ENCODE data around the gene KCTD17.

The KCTD17 gene

DNA sequence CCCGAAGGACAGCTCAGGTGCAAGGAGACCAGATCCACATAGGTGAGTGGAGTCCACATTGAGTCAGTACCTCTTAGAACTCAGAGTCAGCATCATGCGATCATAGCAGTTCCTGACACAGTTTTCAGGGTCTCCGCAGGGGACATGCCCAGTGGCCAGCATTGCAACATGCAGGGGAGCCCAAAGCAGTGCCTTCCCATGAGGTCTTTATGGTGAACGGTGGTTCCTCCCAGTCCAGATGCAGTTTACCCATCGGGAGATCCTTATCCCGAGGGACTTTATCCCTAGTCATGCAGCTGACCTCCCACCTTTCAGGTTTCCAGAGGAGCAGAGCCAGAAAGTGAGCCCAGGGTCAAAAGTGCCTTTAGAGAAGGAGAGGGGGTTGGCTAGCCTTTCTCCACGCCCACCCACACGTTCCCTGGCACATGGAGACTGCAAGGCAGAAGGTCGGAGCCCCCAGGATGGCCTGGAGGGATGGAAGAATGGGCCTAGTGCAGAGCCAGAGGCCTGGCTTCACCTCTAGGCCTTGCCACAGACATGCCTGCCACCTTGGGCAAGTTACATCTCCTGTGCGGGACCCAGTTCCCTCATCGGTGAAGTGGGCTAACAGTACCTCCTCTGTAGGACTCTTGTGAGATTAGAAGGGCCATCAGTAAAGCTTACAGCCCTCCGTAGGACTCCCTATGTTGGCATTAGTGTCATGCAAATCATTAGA lies 6.4 kb downstream of the KCTD17 start:
- no peaks in the 10 kb centered on the region for H3F3A ChIP-seq (ENCODE audit: insufficient read depth, low read length)
- H3K79me2 ChIP-seq (ENCODE audit: insufficient read depth, low read length): no peaks in the 10 kb centered on the region
- no peak overlapping the region for H2AFZ ChIP-seq (ENCODE audit: low read length)
- peaks cover 7% of the 10 kb centered on the region; the same call in 1 of the 2 replicates for H3K27me3 ChIP-seq (ENCODE audit: insufficient read depth, low read length)
- no peaks in the 10 kb centered on the region for H3K9me3 ChIP-seq (ENCODE audit: low read length)
- H3K4me1 ChIP-seq (ENCODE audit: insufficient read depth, low read length, severe bottlenecking): no peaks in the 10 kb centered on the region
- TF ChIP-seq CTCF (IDR thresholded peaks at IDR 0.05; ENCODE audit: low read length) (no peak), EZH2 (IDR thresholded peaks at IDR 0.05; ENCODE audit: borderline replicate concordance, low read length) (no peak)
- no peak overlapping the region for H3K4me3 ChIP-seq (ENCODE audit: low read depth, low read length, poor library complexity, severe bottlenecking)
- no peak overlapping the region for H3K27ac ChIP-seq (ENCODE audit: low read depth, low read length, poor library complexity, severe bottlenecking)
- H3K9me2 ChIP-seq (ENCODE audit: low read depth, low read length): no peaks in the 10 kb centered on the region
- H3K4me2 ChIP-seq (ENCODE audit: low read length): no peak overlapping the region
- no peak overlapping the region for H3K9ac ChIP-seq (ENCODE audit: low read length)
- no peaks in the 10 kb centered on the region for H3K36me3 ChIP-seq (ENCODE audit: insufficient read depth, low read length)
- H4K20me1 ChIP-seq (ENCODE audit: insufficient read depth, low read length): no peaks in the 10 kb centered on the region

GRCh38 chr22:37058917-37059701 lies 7.6 kb downstream of the KCTD17 start:
- H3K4me1 ChIP-seq (ENCODE audit: insufficient read depth, low read length, severe bottlenecking): no peaks in the 10 kb centered on the region
- H3F3A ChIP-seq (ENCODE audit: insufficient read depth, low read length): no peaks in the 10 kb centered on the region
- no peaks in the 10 kb centered on the region for H3K9me3 ChIP-seq (ENCODE audit: low read length)
- no peaks in the 10 kb centered on the region for H3K36me3 ChIP-seq (ENCODE audit: insufficient read depth, low read length)
- H3K27me3 ChIP-seq (ENCODE audit: insufficient read depth, low read length): peaks cover 7% of the 10 kb centered on the region; the same call in 1 of the 2 replicates
- no peak for TF ChIP-seq EZH2 (IDR thresholded peaks at IDR 0.05; ENCODE audit: borderline replicate concordance, low read length)
- H3K79me2 ChIP-seq (ENCODE audit: insufficient read depth, low read length): no peaks in the 10 kb centered on the region
- H3K4me3 ChIP-seq (ENCODE audit: low read depth, low read length, poor library complexity, severe bottlenecking): no peak overlapping the region
- no peak overlapping the region for H2AFZ ChIP-seq (ENCODE audit: low read length)
- no peak overlapping the region for H3K4me2 ChIP-seq (ENCODE audit: low read length)
- no peak overlapping the region for H3K27ac ChIP-seq (ENCODE audit: low read depth, low read length, poor library complexity, severe bottlenecking)
- H3K9me2 ChIP-seq (ENCODE audit: low read depth, low read length): no peaks in the 10 kb centered on the region
- no peaks in the 10 kb centered on the region for H4K20me1 ChIP-seq (ENCODE audit: insufficient read depth, low read length)
- H3K9ac ChIP-seq (ENCODE audit: low read length): no peak overlapping the region

DNA sequence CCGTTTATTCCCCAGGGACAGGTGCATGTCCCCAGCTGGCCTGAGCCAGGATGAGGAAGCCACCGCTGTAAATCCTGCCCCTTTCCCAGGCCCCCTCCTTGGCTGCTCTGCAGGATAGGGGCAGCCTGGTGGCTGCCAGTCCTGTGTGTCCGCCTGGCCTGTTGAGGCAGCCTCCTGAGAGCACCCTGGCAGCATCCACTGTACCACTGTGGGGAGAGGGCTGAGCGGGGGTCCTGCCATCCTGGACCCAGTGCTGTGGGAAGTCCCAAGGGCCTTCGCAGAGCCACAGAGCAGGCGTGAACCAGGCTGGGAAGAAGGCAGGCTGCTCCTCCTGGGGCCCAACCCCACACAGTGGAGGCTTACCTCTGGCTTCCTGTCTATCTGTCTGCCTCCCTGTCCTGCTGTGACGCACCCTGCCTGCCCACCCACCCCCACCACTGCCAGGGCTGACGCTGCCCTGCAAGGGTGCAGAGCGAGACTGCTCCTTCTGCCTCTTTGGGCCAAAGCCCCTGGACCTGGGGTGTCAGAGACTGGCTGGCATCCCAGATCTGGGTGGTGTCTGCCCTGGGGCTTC lies 8.4 kb downstream of the KCTD17 start:
- no peak for TF ChIP-seq CTCF (IDR thresholded peaks at IDR 0.05; ENCODE audit: low read length)
- TF ChIP-seq EZH2 (IDR thresholded peaks at IDR 0.05; ENCODE audit: borderline replicate concordance, low read length): no peak
- Histone ChIP-seq H3K79me2 (ENCODE audit: insufficient read depth, low read length) (no peaks in the 10 kb centered on the region), H3K4me1 (ENCODE audit: insufficient read depth, low read length, severe bottlenecking) (no peaks in the 10 kb centered on the region), H3K4me3 (ENCODE audit: low read depth, low read length, poor library complexity, severe bottlenecking) (no peak overlapping the region), H3K27ac (ENCODE audit: low read depth, low read length, poor library complexity, severe bottlenecking) (no peak overlapping the region), H3K9me2 (ENCODE audit: low read depth, low read length) (no peaks in the 10 kb centered on the region), H3F3A (ENCODE audit: insufficient read depth, low read length) (no peaks in the 10 kb centered on the region), H3K9ac (ENCODE audit: low read length) (no peak overlapping the region), H3K36me3 (ENCODE audit: insufficient read depth, low read length) (no peaks in the 10 kb centered on the region), H3K27me3 (ENCODE audit: insufficient read depth, low read length) (peaks cover 7% of the 10 kb centered on the region; the same call in 1 of the 2 replicates), H3K4me2 (ENCODE audit: low read length) (no peak overlapping the region), H4K20me1 (ENCODE audit: insufficient read depth, low read length) (no peaks in the 10 kb centered on the region), H3K9me3 (ENCODE audit: low read length) (no peaks in the 10 kb centered on the region), H2AFZ (ENCODE audit: low read length) (no peak overlapping the region)
